Lower leg skin (tissue), 3 donors: ENCODE data around the gene ATP1A4.

ENCODE experiments used
- CTCF ChIP-seq, 3 donors: fragments of 450-650 bp; IDR thresholded peaks; one replicate each; pipeline ENCODE4 v1.5.1; 2016; ENCODE audit warnings: antibody characterized with exemption in 3 of 3, mild to moderate bottlenecking in 3 of 3, moderate library complexity in 2 of 3
- POLR2A ChIP-seq, 2 donors: fragments of 450-650 bp; IDR thresholded peaks; one replicate each; pipeline ENCODE4 v1.6.1; 2016 to 2017; ENCODE audit warnings: antibody characterized with exemption in 2 of 2, mild to moderate bottlenecking in 1 of 2, moderate library complexity in 1 of 2

- no peak for TF ChIP-seq CTCF (IDR thresholded peaks at IDR 0.05)
- TF ChIP-seq POLR2A (IDR thresholded peaks at IDR 0.05) = no peak
Measured at GRCh38 chr1:160129046-160129445, 22.4 kb upstream of the ATP1A4 start.
